ENCODE measurements around the gene CA4.
A peak's percentile ranks its signal among the peaks of the same experiment; 100 is the strongest.
"Not testable (repeated sequence)": the region's sequence is repeated elsewhere in the genome, so short reads cannot be mapped to it uniquely, and the experiment has no call there.

Gene CA4

GRCh38 chr17:60174767-60175166 is 25.0 kb downstream of the CA4 start:
- DNase-seq (ENCODE audit: low read depth): peak; percentile 39

- not testable (repeated sequence) for DNase-seq (ENCODE audit: low read depth)
Observed at GRCh38 chr17:60176763-60177162, 27.0 kb downstream of the CA4 start.

- not testable (repeated sequence) for DNase-seq (ENCODE audit: low read depth)
Observed at GRCh38 chr17:60178180-60178579, 28.4 kb downstream of the CA4 start.

- not testable (repeated sequence) for DNase-seq (ENCODE audit: low read depth)
Observed at GRCh38 chr17:60180380-60180779, 30.6 kb downstream of the CA4 start.

GRCh38 chr17:60186372-60186771 is 36.6 kb downstream of the CA4 start:
- DNase-seq (ENCODE audit: low read depth): not testable (repeated sequence)

GRCh38 chr17:60186846-60187745 is 37.3 kb downstream of the CA4 start:
- DNase-seq (ENCODE audit: low read depth): peak; percentile 86

- no peak for DNase-seq (ENCODE audit: low read depth)
Observed at GRCh38 chr17:60188759-60189158, 39.0 kb downstream of the CA4 start.

- DNase-seq (ENCODE audit: low read depth): not testable (repeated sequence)
Observed at GRCh38 chr17:60190032-60190431, 40.3 kb downstream of the CA4 start.

GRCh38 chr17:60193032-60193431 is 43.3 kb downstream of the CA4 start:
- not testable (repeated sequence) for DNase-seq (ENCODE audit: low read depth)

GRCh38 chr17:60193482-60193881 is 43.7 kb downstream of the CA4 start:
- no peak for DNase-seq (ENCODE audit: low read depth)

- not testable (repeated sequence) for DNase-seq (ENCODE audit: low read depth)
Observed at GRCh38 chr17:60194141-60194540, 44.4 kb downstream of the CA4 start.

GRCh38 chr17:60198630-60199029 is 48.9 kb downstream of the CA4 start:
- not testable (repeated sequence) for DNase-seq (ENCODE audit: low read depth)

- DNase-seq (ENCODE audit: low read depth): not testable (repeated sequence)
Observed at GRCh38 chr17:60205782-60206181, 56.0 kb downstream of the CA4 start.

- DNase-seq (ENCODE audit: low read depth): not testable (repeated sequence)
Observed at GRCh38 chr17:60208302-60208701, 58.5 kb downstream of the CA4 start.

All from ELR (cell line).